NCI-H2196 (cell line): ENCODE data around the gene NACC1.

Experiments used
- DNase-seq: peaks from one replicate; lab custom pipeline; 2025; ENCODE audit not compliant: unreplicated experiment; lab: John Stamatoyannopoulos, UW

The NACC1 gene

GRCh38 chr19:13099073-13099999 lies 18.7 kb upstream of the NACC1 start:
- DNase-seq = peak; percentile 40

- no peak for DNase-seq
These were observed 18.0 kb upstream of the NACC1 start for GRCh38 chr19:13100031-13100588.

DNA sequence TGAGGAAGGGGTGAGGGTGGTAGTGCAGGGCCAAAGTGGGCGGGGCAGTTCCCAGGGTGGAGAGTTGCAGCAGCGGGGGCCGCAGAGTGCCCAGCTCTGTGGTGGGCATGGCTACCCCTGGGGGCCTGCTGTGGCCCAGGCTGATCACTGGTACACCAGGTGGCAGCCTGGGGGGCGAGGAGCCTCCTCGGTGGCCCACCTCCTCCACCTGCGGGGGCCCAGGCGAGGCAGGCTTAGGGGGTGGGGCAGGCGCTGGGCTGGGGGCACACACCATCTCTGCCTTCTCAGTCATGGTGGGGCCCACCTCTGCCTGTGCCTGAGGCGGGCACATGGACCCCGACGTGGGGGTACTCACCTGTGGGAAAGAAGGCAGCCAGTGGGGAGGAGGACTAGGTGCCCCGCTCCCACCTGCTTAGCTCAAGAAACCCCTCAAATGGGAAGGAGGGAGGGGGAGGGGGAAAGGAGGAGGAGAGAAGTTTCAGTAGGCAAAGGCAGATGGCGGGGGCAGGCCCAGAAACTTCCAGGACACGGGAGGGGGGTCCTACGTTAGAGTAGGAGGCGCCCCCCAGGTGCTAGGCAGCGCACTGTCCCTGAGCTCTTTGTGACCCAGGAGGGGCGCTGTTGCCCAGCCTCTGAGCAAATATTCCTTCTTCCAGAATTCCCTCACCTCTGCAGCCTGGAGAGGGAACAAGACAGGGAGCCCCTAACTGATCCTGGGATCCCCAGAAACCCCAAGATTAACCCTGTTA lies 17.0 kb upstream of the NACC1 start:
- DNase-seq = no peak

- no peak for DNase-seq
These were observed 16.3 kb upstream of the NACC1 start for GRCh38 chr19:13101590-13102415.

- DNase-seq = no peak
These were observed 15.7 kb upstream of the NACC1 start for GRCh38 chr19:13102416-13102665.

GRCh38 chr19:13102666-13103580 lies 15.1 kb upstream of the NACC1 start, which contains the start of gene LYL1:
Gene LYL1, minus strand, starts transcription at chr19:13102858. Its CDS starts 1,687 bp downstream, at chr19:13101171.
- no peak for DNase-seq

DNA sequence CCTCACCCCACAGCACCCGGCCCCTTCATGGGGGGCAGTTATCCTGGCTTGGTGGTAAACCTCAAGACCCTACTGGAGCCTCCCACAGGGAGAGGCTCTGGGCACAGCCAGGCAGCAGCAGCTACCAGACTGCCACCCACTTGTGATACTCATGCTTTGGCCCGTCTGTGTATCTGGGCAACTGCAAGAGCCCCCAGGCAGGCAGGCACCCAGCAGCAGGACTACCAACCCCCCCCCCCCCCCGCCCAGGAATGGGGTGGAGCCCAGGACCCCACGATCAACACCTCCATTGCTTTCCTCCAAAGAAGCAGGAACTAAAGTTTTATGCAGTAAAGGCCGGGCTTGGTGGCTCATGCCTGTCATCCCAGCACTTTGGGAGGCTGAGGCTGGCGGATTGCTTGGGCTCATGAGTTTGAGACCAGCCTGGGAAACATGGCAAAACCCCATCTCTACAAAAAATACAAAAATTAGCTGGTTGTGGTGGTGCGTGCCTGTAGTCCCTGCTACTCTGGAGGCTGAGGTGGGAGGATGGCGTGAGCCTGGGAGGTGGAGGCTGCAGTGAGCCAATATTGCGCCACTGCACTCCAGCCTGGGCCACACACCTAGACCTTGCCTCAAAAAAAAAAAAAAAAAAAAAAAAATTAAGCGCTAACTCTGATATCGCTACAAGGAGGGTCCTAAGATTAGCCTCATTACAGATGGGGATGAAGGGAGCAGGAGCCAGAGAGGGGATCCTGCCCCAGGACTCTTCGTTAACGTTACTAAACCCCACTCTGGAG lies 14.3 kb upstream of the NACC1 start:
- no peak for DNase-seq

DNA sequence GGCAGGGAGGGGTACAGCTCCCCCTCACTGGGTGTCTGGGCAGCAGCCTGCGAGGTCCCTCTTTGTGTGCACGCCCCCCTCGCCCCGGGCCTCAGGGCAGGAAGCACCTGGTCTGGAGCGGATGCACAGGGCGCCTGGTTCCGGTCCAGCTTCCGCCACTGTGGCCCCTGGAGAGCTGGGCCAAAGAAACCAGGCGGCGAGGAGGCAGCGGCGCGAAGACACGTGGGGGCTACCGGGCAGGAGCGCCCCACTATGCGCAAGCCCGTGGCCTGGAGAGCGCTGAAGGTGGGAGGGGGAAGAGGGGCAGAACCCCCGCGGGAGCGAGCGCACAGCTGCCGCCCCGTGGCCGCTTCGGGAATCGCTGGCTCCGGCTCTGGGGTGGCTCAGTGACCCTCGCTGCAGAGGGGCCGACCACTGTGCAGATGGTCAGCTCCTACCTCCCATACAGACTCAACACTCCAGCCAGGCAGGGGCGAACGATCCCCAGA lies 13.7 kb upstream of the NACC1 start:
- no peak for DNase-seq

GRCh38 chr19:13104848-13105711 lies 13.0 kb upstream of the NACC1 start:
- no peak for DNase-seq

- DNase-seq = no peak
These were observed 8.5 kb upstream of the NACC1 start for GRCh38 chr19:13109361-13110098.

DNA sequence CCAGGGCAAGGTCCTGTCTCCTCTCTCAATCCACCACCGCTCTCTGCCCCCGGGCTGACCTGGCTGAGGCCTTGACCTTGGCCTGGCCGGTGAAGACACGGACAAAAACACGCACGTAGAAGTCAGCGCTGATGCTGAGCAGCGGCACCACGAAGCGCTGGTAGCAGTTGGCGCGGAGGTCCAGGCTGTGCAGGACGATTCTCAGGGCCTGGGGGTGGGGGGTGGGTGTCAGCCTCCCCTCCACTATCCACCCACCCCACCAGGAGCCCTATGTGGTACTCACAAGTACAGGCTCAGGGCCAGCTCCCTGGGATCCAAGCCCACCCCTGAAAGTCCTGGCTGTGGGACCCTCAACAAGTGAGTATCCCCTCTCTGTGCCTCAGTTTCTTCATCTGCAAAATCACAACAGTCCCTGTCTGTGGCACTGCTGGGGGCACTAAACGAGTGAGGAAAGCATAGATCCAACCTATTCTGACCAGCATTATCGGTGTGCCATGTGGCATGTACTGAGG lies 7.9 kb upstream of the NACC1 start:
- DNase-seq = no peak

DNA sequence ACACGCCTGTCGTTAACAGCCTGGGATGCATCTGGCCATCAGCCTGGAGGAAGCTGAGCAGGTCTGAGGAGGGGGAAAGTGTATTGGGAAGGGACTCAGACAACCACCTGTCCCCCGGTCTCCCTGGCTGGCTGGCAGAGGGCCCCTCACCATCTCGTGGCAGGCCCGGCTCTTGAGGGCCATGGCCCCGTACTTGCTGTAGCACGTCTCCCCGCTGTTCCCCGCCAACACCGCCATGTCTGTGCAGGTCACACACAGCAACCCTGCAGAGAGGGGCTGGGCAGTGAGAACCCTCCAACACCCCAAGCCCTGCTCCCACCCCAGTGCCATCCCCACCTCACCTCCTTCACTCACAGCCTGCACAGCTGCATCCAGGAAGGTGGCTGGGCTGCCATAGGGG lies 5.5 kb upstream of the NACC1 start:
- DNase-seq = no peak

DNA sequence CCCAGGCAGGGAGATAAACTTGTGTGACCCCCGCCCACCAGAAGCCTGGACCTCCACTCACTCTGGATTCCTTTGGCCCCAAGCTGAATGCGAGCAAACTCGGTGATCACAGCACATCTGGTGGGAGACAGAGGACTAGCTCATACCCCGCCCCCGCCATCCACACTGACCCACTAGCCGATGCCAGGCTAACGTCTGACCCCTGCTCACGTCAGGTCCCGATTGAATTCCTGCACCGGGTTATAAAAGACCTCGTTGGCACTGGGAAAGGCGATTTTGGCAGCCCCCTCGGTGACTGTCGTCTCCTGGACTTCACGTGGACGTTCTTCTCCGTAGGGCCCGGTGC lies 2.2 kb upstream of the NACC1 start:
- DNase-seq = no peak

GRCh38 chr19:13116282-13117175 lies 1.5 kb upstream of the NACC1 start, which contains the start of gene TRMT1:
Gene TRMT1, minus strand, starts transcription at chr19:13116740. Its CDS starts 341 bp downstream, at chr19:13116399.
- peak; percentile 85 for DNase-seq

DNA sequence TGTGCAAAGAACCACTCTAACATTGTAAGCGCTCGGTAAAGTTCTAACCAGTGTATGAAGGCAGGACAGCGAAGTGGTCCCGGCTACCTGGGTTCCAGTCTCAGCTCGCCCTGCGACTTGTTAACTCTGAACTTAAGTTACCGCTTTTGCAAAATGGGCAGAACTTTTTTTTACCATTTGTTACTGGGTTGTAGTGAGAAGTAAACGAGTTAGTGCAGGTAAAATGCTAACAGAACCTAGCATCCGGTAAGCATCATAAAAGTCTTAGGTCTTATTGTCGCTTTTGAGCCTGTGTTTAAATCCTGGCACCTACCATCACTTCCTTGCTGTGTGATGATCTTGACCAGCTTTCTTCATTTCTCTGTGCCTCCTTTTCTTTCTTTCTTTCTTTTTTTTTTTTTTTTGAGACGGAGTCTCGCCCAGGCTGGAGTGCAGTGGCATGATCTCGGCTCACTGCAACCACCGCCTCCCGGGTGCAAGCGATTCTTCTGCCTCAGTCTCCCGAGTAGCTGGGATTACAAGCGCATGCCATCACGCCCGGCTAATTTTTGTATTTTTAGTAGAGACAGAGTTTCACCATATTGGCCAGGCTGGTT lies 790 bp upstream of the NACC1 start:
- no peak for DNase-seq
